H1 (cell line): ENCODE measurements around the gene POU3F2.

Source experiments
- CEBPB ChIP-seq: IDR thresholded peaks from 2 replicates; pipeline ENCODE4 v1.6.1; 2012; ENCODE audit warnings: low read depth, low read length
- EGR1 ChIP-seq: IDR thresholded peaks from 2 replicates; pipeline ENCODE4 v1.6.1; 2011; ENCODE audit warnings: low read depth, low read length, borderline replicate concordance
- POLR2A ChIP-seq, 2 experiments: IDR thresholded peaks; 1 replicate in 1 of 2; 2 replicates in 1 of 2; pipeline ENCODE4 v1.6.1; 2011; ENCODE audit warnings: low read depth in 2 of 2, low read length in 2 of 2, mild to moderate bottlenecking in 2 of 2; ENCODE audit errors: control extremely low read depth in 1 of 2
- TF ChIP-seq, protein P1 (sequence below), 3 experiments: IDR thresholded peaks; 1 replicate in 2 of 3; 2 replicates in 1 of 3; pipeline versions ENCODE4 v1.5.1 to v1.6.1; 2011; ENCODE audit warnings: low read length in 3 of 3, mild to moderate bottlenecking in 3 of 3, inconsistent platforms in 2 of 3, low read depth in 1 of 3, moderate library complexity in 1 of 3; ENCODE audit not compliant: insufficient read depth in 1 of 3; ENCODE audit errors: control extremely low read depth in 1 of 3

GRCh38 chr6:98864497-98864896 lies 30.1 kb downstream of the POU3F2 start:
- TF ChIP-seq POLR2A (IDR thresholded peaks at IDR 0.05; ENCODE audit: control extremely low read depth in 1 of 2, low read depth in 2 of 2, low read length in 2 of 2) (no peak), CEBPB (no peak), EGR1 (no peak)
- TF ChIP-seq, protein P1, sequence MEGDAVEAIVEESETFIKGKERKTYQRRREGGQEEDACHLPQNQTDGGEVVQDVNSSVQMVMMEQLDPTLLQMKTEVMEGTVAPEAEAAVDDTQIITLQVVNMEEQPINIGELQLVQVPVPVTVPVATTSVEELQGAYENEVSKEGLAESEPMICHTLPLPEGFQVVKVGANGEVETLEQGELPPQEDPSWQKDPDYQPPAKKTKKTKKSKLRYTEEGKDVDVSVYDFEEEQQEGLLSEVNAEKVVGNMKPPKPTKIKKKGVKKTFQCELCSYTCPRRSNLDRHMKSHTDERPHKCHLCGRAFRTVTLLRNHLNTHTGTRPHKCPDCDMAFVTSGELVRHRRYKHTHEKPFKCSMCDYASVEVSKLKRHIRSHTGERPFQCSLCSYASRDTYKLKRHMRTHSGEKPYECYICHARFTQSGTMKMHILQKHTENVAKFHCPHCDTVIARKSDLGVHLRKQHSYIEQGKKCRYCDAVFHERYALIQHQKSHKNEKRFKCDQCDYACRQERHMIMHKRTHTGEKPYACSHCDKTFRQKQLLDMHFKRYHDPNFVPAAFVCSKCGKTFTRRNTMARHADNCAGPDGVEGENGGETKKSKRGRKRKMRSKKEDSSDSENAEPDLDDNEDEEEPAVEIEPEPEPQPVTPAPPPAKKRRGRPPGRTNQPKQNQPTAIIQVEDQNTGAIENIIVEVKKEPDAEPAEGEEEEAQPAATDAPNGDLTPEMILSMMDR (IDR thresholded peaks at IDR 0.05; ENCODE audit: control extremely low read depth in 1 of 3, insufficient read depth in 1 of 3, low read depth in 1 of 3, low read length in 3 of 3), result no peak
